Neural cell (in vitro differentiated cells): ENCODE measurements around the gene CBFA2T3. TPM values are rescaled to one million over a fixed set of nuclear protein-coding genes. Genes with fewer than 3 reads are reported as not detected.

ENCODE experiments used
- H2AFZ ChIP-seq: fragments of 200-600, 300-800 bp; sonication (generic), shearing (Covaris generic); 2 replicates; pipeline ENCODE4 v1.6.0; 2014; ENCODE audit warnings: low read depth, mild to moderate bottlenecking, antibody characterized with exemption, low read length, moderate library complexity
- H3F3A ChIP-seq: fragments of 200-600 bp; shearing (Covaris generic); 2 replicates; pipeline ENCODE4 v1.6.1; 2016; ENCODE audit warnings: mild to moderate bottlenecking, moderate library complexity, mixed read lengths, antibody characterized with exemption, low read length; ENCODE audit not compliant: insufficient read depth, poor library complexity, severe bottlenecking
- H3K27ac ChIP-seq: fragments of 200-600, 300-800 bp; sonication (generic), shearing (Covaris generic); 2 replicates; pipeline ENCODE4 v1.5.1; 2014; ENCODE audit warnings: mild to moderate bottlenecking, low read length, moderate library complexity
- H3K27me3 ChIP-seq: fragments of 300-800, 200-600 bp; sonication (generic), shearing (Covaris generic); 2 replicates; pipeline ENCODE4 v1.6.0; 2014; ENCODE audit warnings: mild to moderate bottlenecking, low read depth, low read length, moderate library complexity; ENCODE audit not compliant: insufficient read depth
- H3K36me3 ChIP-seq: fragments of 300-800, 200-600 bp; sonication (generic), shearing (Covaris generic); 2 replicates; pipeline ENCODE4 v1.5.1; 2014; ENCODE audit warnings: mild to moderate bottlenecking, antibody characterized with exemption, low read length, moderate library complexity; ENCODE audit not compliant: insufficient read depth
- H3K4me2 ChIP-seq: fragments of 300-800, 200-600 bp; sonication (generic), shearing (Covaris generic); 2 replicates; pipeline ENCODE4 v1.6.0; 2014; ENCODE audit warnings: mild to moderate bottlenecking, low read length
- H3K4me3 ChIP-seq: fragments of 300-800, 200-600 bp; sonication (generic), shearing (Covaris generic); 2 replicates; pipeline ENCODE4 v1.5.1; 2014; ENCODE audit warnings: mild to moderate bottlenecking, low read length, moderate library complexity
- H3K79me2 ChIP-seq: fragments of 200-600 bp; shearing (Covaris generic); replicated peaks from 2 replicates; pipeline ENCODE4 v1.6.0; 2014; ENCODE audit warnings: mild to moderate bottlenecking, low read length, moderate library complexity; ENCODE audit not compliant: insufficient read depth
- H3K9ac ChIP-seq: fragments of 300-800, 200-600 bp; sonication (generic), shearing (Covaris generic); 2 replicates; pipeline ENCODE4 v1.6.1; 2016; ENCODE audit warnings: mild to moderate bottlenecking, low read length, mixed read lengths
- H3K9me2 ChIP-seq: fragments of 200-600 bp; shearing (Covaris generic); 2 replicates; pipeline ENCODE4 v1.6.1; 2016; ENCODE audit warnings: mild to moderate bottlenecking, low read length, mixed read lengths; ENCODE audit not compliant: insufficient read depth
- H3K9me3 ChIP-seq: fragments of 200-600, 300-800 bp; sonication (generic), shearing (Covaris generic); 2 replicates; pipeline ENCODE4 v1.6.1; 2016; ENCODE audit warnings: mild to moderate bottlenecking, mixed run types, low read length, moderate library complexity, mixed read lengths
- H4K20me1 ChIP-seq: fragments of 200-600 bp; shearing (Covaris generic); 2 replicates; pipeline ENCODE4 v1.6.1; 2016; ENCODE audit warnings: mild to moderate bottlenecking, mixed run types; ENCODE audit not compliant: insufficient read depth
- EP300 ChIP-seq: fragments of 450-650 bp; conservative IDR thresholded peaks from 2 replicates; pipeline ENCODE4 v1.6.1; 2014; ENCODE audit warnings: antibody characterized with exemption, mild to moderate bottlenecking, moderate library complexity; ENCODE audit not compliant: poor library complexity, severe bottlenecking
- EZH2 ChIP-seq: fragments of 200-600, 300-800 bp; shearing (Covaris generic), sonication (generic); IDR thresholded peaks from 2 replicates; pipeline ENCODE4 v1.6.1; 2014; ENCODE audit warnings: antibody characterized with exemption, low read length, borderline replicate concordance, mild to moderate bottlenecking; ENCODE audit not compliant: insufficient read depth, poor library complexity, severe bottlenecking
- MXI1 ChIP-seq: fragments of 450-650 bp; conservative IDR thresholded peaks from 2 replicates; pipeline ENCODE4 v1.6.1; 2014; ENCODE audit warnings: antibody characterized with exemption, mild to moderate bottlenecking; ENCODE audit not compliant: poor library complexity, severe bottlenecking
- POLR2AphosphoS5 ChIP-seq: IDR thresholded peaks from 2 replicates; pipeline ENCODE4 v1.6.1; 2012
- RAD21 ChIP-seq: fragments of 450-650 bp; conservative IDR thresholded peaks from 2 replicates; pipeline ENCODE4 v1.6.1; 2014; ENCODE audit warnings: antibody characterized with exemption, mild to moderate bottlenecking, moderate library complexity
- SMC3 ChIP-seq: fragments of 450-650 bp; conservative IDR thresholded peaks from 2 replicates; pipeline ENCODE4 v1.6.1; 2014; ENCODE audit warnings: antibody characterized with exemption, mild to moderate bottlenecking, moderate library complexity; ENCODE audit not compliant: poor library complexity
- TAF1 ChIP-seq: IDR thresholded peaks from 2 replicates; pipeline ENCODE4 v1.6.1; 2012; ENCODE audit warnings: low read depth
- polyA plus RNA-seq: library from polyadenylated mRNA; depleted of rRNA; stranded (reverse); fragments of >200 nt; gene quantifications from 2 replicates; pipeline ENCODE4 v1.2.3, GENCODE V29; 2014
- TF ChIP-seq, protein P1 (sequence below): IDR thresholded peaks from 2 replicates; pipeline ENCODE4 v1.6.1; 2012; ENCODE audit warnings: borderline replicate concordance
- TF ChIP-seq, protein P2 (sequence below): fragments of 450-650 bp; IDR thresholded peaks from 2 replicates; pipeline ENCODE4 v1.5.1; 2014; ENCODE audit warnings: antibody characterized with exemption, mild to moderate bottlenecking, moderate library complexity; ENCODE audit not compliant: poor library complexity, severe bottlenecking

Gene CBFA2T3
- polyA plus RNA-seq, 1 donor from 2014 or later = 2.1 TPM

DNA sequence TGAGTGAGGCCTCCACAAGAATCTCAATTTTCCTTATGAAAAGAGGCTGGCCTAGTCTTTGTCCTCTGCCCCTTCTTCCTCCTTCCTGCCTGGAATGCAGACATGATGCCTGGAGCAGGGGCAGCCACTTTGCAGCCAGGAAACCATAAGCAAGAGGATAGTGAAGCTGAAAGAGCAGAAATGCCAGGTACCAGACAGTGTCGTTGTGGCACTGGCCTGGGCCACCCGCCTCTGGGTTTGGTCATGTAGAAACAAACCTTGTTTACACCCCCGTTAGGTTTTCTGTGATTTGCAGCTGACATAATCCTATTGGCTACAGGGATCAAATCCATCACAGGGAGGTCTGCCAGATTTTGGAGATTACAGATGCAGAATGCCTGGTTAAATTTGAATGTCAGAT is 16.5 kb downstream of the CBFA2T3 start:
- no peaks in the 10 kb centered on the region for H3K9me3 ChIP-seq
- no peaks in the 10 kb centered on the region for H4K20me1 ChIP-seq
- H3K36me3 ChIP-seq = no peaks in the 10 kb centered on the region
- no peaks in the 10 kb centered on the region for H3K79me2 ChIP-seq
- no peaks in the 10 kb centered on the region for H3K9me2 ChIP-seq
- no peak overlapping the region for H3K27ac ChIP-seq
- no peak overlapping the region for H2AFZ ChIP-seq
- no peak overlapping the region for H3K4me3 ChIP-seq
- H3F3A ChIP-seq = no peaks in the 10 kb centered on the region
- no peak overlapping the region for H3K9ac ChIP-seq
- TF ChIP-seq, protein P1, sequence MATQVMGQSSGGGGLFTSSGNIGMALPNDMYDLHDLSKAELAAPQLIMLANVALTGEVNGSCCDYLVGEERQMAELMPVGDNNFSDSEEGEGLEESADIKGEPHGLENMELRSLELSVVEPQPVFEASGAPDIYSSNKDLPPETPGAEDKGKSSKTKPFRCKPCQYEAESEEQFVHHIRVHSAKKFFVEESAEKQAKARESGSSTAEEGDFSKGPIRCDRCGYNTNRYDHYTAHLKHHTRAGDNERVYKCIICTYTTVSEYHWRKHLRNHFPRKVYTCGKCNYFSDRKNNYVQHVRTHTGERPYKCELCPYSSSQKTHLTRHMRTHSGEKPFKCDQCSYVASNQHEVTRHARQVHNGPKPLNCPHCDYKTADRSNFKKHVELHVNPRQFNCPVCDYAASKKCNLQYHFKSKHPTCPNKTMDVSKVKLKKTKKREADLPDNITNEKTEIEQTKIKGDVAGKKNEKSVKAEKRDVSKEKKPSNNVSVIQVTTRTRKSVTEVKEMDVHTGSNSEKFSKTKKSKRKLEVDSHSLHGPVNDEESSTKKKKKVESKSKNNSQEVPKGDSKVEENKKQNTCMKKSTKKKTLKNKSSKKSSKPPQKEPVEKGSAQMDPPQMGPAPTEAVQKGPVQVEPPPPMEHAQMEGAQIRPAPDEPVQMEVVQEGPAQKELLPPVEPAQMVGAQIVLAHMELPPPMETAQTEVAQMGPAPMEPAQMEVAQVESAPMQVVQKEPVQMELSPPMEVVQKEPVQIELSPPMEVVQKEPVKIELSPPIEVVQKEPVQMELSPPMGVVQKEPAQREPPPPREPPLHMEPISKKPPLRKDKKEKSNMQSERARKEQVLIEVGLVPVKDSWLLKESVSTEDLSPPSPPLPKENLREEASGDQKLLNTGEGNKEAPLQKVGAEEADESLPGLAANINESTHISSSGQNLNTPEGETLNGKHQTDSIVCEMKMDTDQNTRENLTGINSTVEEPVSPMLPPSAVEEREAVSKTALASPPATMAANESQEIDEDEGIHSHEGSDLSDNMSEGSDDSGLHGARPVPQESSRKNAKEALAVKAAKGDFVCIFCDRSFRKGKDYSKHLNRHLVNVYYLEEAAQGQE = no peak
- TF ChIP-seq MXI1 (no peak), EP300 (no peak), EZH2 (no peak)
- TF ChIP-seq, protein P2, sequence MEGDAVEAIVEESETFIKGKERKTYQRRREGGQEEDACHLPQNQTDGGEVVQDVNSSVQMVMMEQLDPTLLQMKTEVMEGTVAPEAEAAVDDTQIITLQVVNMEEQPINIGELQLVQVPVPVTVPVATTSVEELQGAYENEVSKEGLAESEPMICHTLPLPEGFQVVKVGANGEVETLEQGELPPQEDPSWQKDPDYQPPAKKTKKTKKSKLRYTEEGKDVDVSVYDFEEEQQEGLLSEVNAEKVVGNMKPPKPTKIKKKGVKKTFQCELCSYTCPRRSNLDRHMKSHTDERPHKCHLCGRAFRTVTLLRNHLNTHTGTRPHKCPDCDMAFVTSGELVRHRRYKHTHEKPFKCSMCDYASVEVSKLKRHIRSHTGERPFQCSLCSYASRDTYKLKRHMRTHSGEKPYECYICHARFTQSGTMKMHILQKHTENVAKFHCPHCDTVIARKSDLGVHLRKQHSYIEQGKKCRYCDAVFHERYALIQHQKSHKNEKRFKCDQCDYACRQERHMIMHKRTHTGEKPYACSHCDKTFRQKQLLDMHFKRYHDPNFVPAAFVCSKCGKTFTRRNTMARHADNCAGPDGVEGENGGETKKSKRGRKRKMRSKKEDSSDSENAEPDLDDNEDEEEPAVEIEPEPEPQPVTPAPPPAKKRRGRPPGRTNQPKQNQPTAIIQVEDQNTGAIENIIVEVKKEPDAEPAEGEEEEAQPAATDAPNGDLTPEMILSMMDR = no peak
- no peaks in the 10 kb centered on the region for H3K27me3 ChIP-seq
- no peak overlapping the region for H3K4me2 ChIP-seq

DNA sequence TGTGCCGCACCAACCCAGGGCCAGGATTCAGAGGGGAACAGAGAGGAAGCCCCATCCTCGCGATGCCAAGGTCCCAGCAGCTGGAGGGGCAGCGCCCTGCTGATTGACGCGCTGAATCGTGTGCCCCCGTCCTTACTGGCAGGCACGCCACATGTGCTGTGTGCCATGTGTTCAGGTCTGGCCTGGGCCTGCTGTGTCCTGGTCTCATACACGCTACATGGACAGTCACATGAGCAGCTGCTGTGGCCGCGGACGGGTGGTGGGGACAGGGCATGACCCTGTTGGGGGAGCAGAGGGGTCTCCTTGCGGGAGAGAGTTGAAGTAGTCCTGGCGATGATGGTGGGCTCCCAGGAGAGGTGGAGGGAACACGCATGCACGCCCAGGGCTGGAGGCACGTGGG is 18.0 kb downstream of the CBFA2T3 start:
- no peaks in the 10 kb centered on the region for H4K20me1 ChIP-seq
- H3K27me3 ChIP-seq = no peaks in the 10 kb centered on the region
- H3K4me2 ChIP-seq = no peak overlapping the region
- H3K79me2 ChIP-seq = no peaks in the 10 kb centered on the region
- no peak for TF ChIP-seq MXI1
- TF ChIP-seq, protein P2 = no peak
- TF ChIP-seq EZH2 = no peak
- TF ChIP-seq RAD21 = no peak
- TF ChIP-seq, protein P1 = no peak
- no peak for TF ChIP-seq SMC3
- no peak for TF ChIP-seq TAF1
- no peak for TF ChIP-seq POLR2AphosphoS5
- no peaks in the 10 kb centered on the region for H3K36me3 ChIP-seq
- H3K4me3 ChIP-seq = no peak overlapping the region
- no peaks in the 10 kb centered on the region for H3K9me2 ChIP-seq
- H3F3A ChIP-seq = no peaks in the 10 kb centered on the region
- H3K27ac ChIP-seq = no peak overlapping the region
- H3K9ac ChIP-seq = no peak overlapping the region
- no peak overlapping the region for H2AFZ ChIP-seq
- no peaks in the 10 kb centered on the region for H3K9me3 ChIP-seq
